GF-D8 (cell line): ENCODE data around the gene TUBA4A.
"Not testable (repeated sequence)": the region's sequence is repeated elsewhere in the genome, so short reads cannot be mapped to it uniquely, and the experiment has no call there.

ENCODE experiments used
- DNase-seq: peaks from one replicate; lab custom pipeline; 2025; lab: John Stamatoyannopoulos, UW

Gene TUBA4A

GRCh38 chr2:219210886-219211362 is 42.8 kb downstream of the TUBA4A start:
- DNase-seq, result no peak

GRCh38 chr2:219210196-219210885 is 43.4 kb downstream of the TUBA4A start:
- no peak for DNase-seq

GRCh38 chr2:219209236-219210195 is 44.2 kb downstream of the TUBA4A start:
- DNase-seq, result peak; percentile 60

- DNase-seq, result no peak
Observed at GRCh38 chr2:219207884-219208740, 45.6 kb downstream of the TUBA4A start.

GRCh38 chr2:219207134-219207883 is 46.4 kb downstream of the TUBA4A start:
- no peak for DNase-seq

GRCh38 chr2:219206328-219207133 is 47.2 kb downstream of the TUBA4A start, which contains the start of gene ZFAND2B:
ZFAND2B (plus strand) TSS chr2:219206782; CDS start chr2:219206988, 206 bp downstream.
- DNase-seq, result peak; percentile 79

- no peak for DNase-seq
Observed at GRCh38 chr2:219205981-219206327, 47.8 kb downstream of the TUBA4A start.

GRCh38 chr2:219205165-219205538 is 48.6 kb downstream of the TUBA4A start:
- DNase-seq, result no peak

- DNase-seq, result no peak
Observed at GRCh38 chr2:219204425-219205164, 49.1 kb downstream of the TUBA4A start.

- not testable (repeated sequence) for DNase-seq
Observed at GRCh38 chr2:219201331-219201730, 52.4 kb downstream of the TUBA4A start.

GRCh38 chr2:219200502-219201326 is 53.0 kb downstream of the TUBA4A start:
- DNase-seq, result not testable (repeated sequence)
